Endothelial cell (in vitro differentiated cells): ENCODE results near the gene KLHDC8B. TPM values are rescaled to one million over a fixed set of nuclear protein-coding genes. Genes with fewer than 3 reads are reported as not detected.

Experiments used
- DNase-seq: peaks from one replicate; pipeline ENCODE4 v3.0.0; 2021; ENCODE audit warnings: low spot score
- H3K27ac Mint-ChIP-seq: one replicate; pipeline ENCODE4 v1.8.0; 2021; ENCODE audit warnings: mixed read lengths, inconsistent platforms; ENCODE audit not compliant: unreplicated experiment
- H3K27me3 Mint-ChIP-seq: one replicate; pipeline ENCODE4 v1.8.0; 2021; ENCODE audit warnings: mild to moderate bottlenecking, moderate library complexity, mixed read lengths, inconsistent platforms; ENCODE audit not compliant: unreplicated experiment
- H3K36me3 Mint-ChIP-seq: one replicate; pipeline ENCODE4 v1.8.0; 2021; ENCODE audit warnings: mild to moderate bottlenecking, low read depth, mixed read lengths, inconsistent platforms; ENCODE audit not compliant: unreplicated experiment
- H3K4me1 Mint-ChIP-seq: one replicate; pipeline ENCODE4 v1.8.0; 2021; ENCODE audit warnings: mild to moderate bottlenecking, mixed read lengths, inconsistent platforms; ENCODE audit not compliant: unreplicated experiment
- H3K4me3 Mint-ChIP-seq: one replicate; pipeline ENCODE4 v1.8.0; 2021; ENCODE audit warnings: mild to moderate bottlenecking, mixed read lengths, inconsistent platforms; ENCODE audit not compliant: unreplicated experiment
- H3K9me3 Mint-ChIP-seq: one replicate; pipeline ENCODE4 v1.8.0; 2021; ENCODE audit warnings: mixed read lengths, inconsistent platforms; ENCODE audit not compliant: unreplicated experiment
- total RNA-seq: library from RNA; stranded (reverse); fragmentation: NEBNext Ultra II Directional; extraction: Animal tissue kit (Norgen Biotek cat#: 25700); gene quantifications from one replicate; pipeline ENCODE4 v1.2.1, GENCODE V29; 2021; ENCODE audit not compliant: unreplicated experiment
- TF ChIP-seq, protein P1 (sequence below): fragments of 200-600 bp; sonication (generic); IDR thresholded peaks from one replicate; pipeline ENCODE4 v1.5.0; 2021; ENCODE audit warnings: antibody characterized with exemption; ENCODE audit not compliant: unreplicated experiment

Gene KLHDC8B
- total RNA-seq, 1 donor from 2014 or later: 16.7 TPM

GRCh38 chr3:49158103-49158709, 13.2 kb upstream of the KLHDC8B start:
- no peak overlapping the region for H3K27ac Mint-ChIP-seq

DNA sequence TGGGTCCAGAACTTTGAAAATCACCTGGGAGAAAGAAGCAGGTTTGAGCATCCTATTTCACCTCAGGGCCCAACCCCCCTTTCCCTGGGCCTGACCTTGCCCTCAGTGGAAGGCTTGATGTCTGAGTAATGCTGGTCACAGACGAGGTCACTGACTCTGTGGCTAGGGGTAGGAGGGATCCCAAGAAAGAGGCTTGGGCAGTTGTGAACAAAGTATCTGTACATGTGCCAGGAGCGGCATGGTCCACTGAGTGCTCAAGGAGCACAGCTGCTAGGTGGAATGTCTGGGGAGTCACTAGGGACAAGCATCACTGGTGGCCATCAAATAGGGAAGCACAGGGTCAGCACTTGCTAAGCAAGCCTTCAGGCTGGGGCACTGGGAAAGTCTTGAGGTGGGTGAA, 12.6 kb upstream of the KLHDC8B start:
- DNase-seq: no peak
- H3K27me3 Mint-ChIP-seq: peaks cover 6% of the 10 kb centered on the region
- H3K9me3 Mint-ChIP-seq: no peaks in the 10 kb centered on the region
- no peak overlapping the region for H3K27ac Mint-ChIP-seq
- H3K4me1 Mint-ChIP-seq: no peaks in the 10 kb centered on the region
- no peak overlapping the region for H3K4me3 Mint-ChIP-seq
- TF ChIP-seq, protein P1, sequence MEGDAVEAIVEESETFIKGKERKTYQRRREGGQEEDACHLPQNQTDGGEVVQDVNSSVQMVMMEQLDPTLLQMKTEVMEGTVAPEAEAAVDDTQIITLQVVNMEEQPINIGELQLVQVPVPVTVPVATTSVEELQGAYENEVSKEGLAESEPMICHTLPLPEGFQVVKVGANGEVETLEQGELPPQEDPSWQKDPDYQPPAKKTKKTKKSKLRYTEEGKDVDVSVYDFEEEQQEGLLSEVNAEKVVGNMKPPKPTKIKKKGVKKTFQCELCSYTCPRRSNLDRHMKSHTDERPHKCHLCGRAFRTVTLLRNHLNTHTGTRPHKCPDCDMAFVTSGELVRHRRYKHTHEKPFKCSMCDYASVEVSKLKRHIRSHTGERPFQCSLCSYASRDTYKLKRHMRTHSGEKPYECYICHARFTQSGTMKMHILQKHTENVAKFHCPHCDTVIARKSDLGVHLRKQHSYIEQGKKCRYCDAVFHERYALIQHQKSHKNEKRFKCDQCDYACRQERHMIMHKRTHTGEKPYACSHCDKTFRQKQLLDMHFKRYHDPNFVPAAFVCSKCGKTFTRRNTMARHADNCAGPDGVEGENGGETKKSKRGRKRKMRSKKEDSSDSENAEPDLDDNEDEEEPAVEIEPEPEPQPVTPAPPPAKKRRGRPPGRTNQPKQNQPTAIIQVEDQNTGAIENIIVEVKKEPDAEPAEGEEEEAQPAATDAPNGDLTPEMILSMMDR: no peak
- peaks cover 4% of the 10 kb centered on the region for H3K36me3 Mint-ChIP-seq

More at GRCh38 chr3:49158103-49158709, 13.2 kb upstream of the KLHDC8B start:
- peaks cover 6% of the 10 kb centered on the region for H3K27me3 Mint-ChIP-seq
- H3K36me3 Mint-ChIP-seq: no peaks in the 10 kb centered on the region
- peak; percentile 40 for DNase-seq
- H3K9me3 Mint-ChIP-seq: no peaks in the 10 kb centered on the region
- TF ChIP-seq, protein P1: no peak
- no peak overlapping the region for H3K4me3 Mint-ChIP-seq
- H3K4me1 Mint-ChIP-seq: no peaks in the 10 kb centered on the region

DNA sequence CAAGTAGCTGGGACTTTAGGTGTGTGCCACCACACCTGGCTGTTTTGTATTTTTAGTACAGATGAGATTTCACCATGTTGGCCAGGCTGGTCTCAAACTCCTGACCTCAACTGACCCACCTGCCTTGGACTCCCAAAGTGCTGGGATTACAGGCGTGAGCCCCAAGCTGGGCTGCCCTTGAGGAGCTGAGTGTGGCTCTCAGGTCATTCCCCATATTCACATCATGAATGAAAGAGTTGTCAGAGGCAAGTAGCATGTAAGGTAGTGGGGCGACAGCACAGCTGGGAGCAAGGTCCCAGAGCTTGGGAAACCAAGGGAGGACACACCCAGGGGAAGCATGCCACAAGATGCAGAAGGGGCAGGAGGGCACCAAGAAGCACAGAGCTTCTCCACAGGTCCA, 10.2 kb upstream of the KLHDC8B start:
- TF ChIP-seq, protein P1: no peak
- peaks cover 16% of the 10 kb centered on the region for H3K36me3 Mint-ChIP-seq
- no peak for DNase-seq
- no peak overlapping the region for H3K4me3 Mint-ChIP-seq
- no peaks in the 10 kb centered on the region for H3K9me3 Mint-ChIP-seq
- peaks cover 15% of the 10 kb centered on the region for H3K27me3 Mint-ChIP-seq
- no peak overlapping the region for H3K27ac Mint-ChIP-seq
- H3K4me1 Mint-ChIP-seq: peaks cover 13% of the 10 kb centered on the region

GRCh38 chr3:49161808-49162530, 9.4 kb upstream of the KLHDC8B start:
- TF ChIP-seq, protein P1: no peak
- Mint-ChIP-seq H3K4me1 (peaks cover 13% of the 10 kb centered on the region), H3K36me3 (peaks cover 16% of the 10 kb centered on the region), H3K9me3 (no peaks in the 10 kb centered on the region), H3K27ac (no peak overlapping the region), H3K27me3 (peaks cover 15% of the 10 kb centered on the region), H3K4me3 (no peak overlapping the region)
- no peak for DNase-seq
